ENCODE results near the gene SPSB2. TPM values are rescaled to one million over a fixed set of nuclear protein-coding genes. Genes with fewer than 3 reads are reported as not detected.

The SPSB2 gene
- total and polyA plus RNA-seq, 2 donors = 10.7 to 14.9 TPM

DNA sequence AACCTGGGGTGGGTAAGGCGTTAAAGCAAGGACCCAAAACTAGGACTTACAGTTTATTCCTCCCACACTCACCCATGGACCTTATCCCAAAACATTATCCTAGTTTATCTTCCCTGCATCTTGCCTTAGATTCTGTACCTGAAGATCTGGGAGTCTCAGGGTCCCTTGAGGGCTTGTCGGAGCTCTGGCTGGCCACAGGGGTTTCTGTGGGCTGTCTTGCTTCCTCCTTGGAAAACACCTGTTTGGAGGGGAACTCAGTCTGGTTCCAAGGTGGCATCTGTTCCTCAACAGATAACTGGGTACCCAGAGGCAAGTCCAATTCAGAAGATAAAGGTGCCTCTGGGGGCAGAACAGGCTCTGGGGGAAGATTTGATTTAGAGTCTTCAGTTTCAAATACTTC is 23.7 kb downstream of the SPSB2 start:
- 68% methylated on average over 2 of the region's 2 CpGs for WGBS
- Histone ChIP-seq H3K27ac (ENCODE audit: low read depth in 1 of 2, low read length in 1 of 2) (no peak overlapping the region), H3K4me3 (ENCODE audit: low read length in 2 of 2) (no peak overlapping the region), H3K4me1 (ENCODE audit: control insufficient read depth in 2 of 2, insufficient read depth in 2 of 2, low read length in 2 of 2) (peaks cover 19 to 39% of the 10 kb centered on the region in 2 donors), H3K27me3 (ENCODE audit: control insufficient read depth in 2 of 2, insufficient read depth in 1 of 2, low read length in 1 of 2) (no peaks in the 10 kb centered on the region), H3K36me3 (ENCODE audit: control insufficient read depth in 2 of 2, insufficient read depth in 2 of 2, low read length in 1 of 2) (peaks cover 34 to 50% of the 10 kb centered on the region in 2 donors), H3K9me3 (ENCODE audit: control insufficient read depth in 2 of 2, insufficient read depth in 1 of 2, low read length in 1 of 2) (peaks cover 0 to 1% of the 10 kb centered on the region in 2 donors)
- no peak for DNase-seq (ENCODE audit: low read depth in 6 of 9, low spot score in 9 of 9)

DNA sequence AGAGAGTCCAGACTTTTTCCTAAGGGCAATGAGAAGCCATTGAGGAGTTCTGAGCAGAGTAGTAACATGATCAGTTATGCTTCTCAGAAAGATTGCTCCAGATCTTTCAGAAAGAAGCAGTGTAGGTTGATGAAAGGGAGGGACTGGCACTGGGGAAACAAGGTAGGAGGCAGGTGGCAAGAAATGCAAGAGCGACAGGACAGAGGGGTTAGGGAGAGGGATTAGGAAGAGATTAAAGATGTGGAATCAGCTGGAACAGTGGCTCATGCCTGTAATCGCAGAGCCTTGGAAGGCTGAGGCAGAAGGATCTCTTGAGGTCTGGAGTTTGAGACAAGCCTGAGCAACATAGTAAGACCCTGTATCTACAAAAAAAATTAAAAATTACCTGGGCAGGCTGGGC is 25.4 kb downstream of the SPSB2 start:
- DNase-seq (ENCODE audit: low read depth in 6 of 9, low spot score in 9 of 9) = no peak
- over 99% methylated on average over 2 of the region's 2 CpGs for WGBS
- H3K9me3 ChIP-seq (ENCODE audit: control insufficient read depth in 2 of 2, insufficient read depth in 1 of 2, low read length in 1 of 2) = peaks cover 0 to 1% of the 10 kb centered on the region in 2 donors
- H3K4me1 ChIP-seq (ENCODE audit: control insufficient read depth in 2 of 2, insufficient read depth in 2 of 2, low read length in 2 of 2) = peaks cover 12 to 26% of the 10 kb centered on the region in 2 donors
- H3K27ac ChIP-seq (ENCODE audit: low read depth in 1 of 2, low read length in 1 of 2) = no peak overlapping the region
- H3K36me3 ChIP-seq (ENCODE audit: control insufficient read depth in 2 of 2, insufficient read depth in 2 of 2, low read length in 1 of 2) = peaks cover 30 to 44% of the 10 kb centered on the region in 2 donors
- H3K4me3 ChIP-seq (ENCODE audit: low read length in 2 of 2) = no peak overlapping the region
- no peaks in the 10 kb centered on the region for H3K27me3 ChIP-seq (ENCODE audit: control insufficient read depth in 2 of 2, insufficient read depth in 1 of 2, low read length in 1 of 2)

DNA sequence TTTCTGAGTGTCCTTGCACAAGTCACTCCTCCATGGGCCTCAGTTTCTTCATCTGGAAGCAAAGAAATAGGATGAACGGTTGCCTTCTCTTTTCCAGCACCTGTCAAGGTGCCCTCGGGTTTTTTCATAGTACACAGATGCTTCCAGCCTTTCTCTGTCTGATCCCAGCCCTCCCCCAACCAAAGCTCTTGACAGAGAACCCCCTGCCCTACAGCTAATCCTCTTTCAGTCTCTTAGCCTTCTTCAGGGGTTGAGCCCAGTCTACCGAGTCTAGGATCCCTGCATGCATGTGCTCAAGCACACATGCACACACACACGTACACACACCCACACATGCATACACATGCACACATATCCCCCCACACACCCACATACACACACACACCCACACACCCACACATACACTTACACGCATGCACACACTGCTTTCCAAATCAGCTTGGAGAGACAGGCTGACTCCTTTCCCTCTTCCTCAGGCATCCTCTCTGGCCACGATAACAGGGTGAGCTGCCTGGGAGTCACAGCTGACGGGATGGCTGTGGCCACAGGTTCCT is 26.7 kb downstream of the SPSB2 start:
- no peaks in the 10 kb centered on the region for H3K27me3 ChIP-seq (ENCODE audit: control insufficient read depth in 2 of 2, insufficient read depth in 1 of 2, low read length in 1 of 2)
- no peak overlapping the region for H3K27ac ChIP-seq (ENCODE audit: low read depth in 1 of 2, low read length in 1 of 2)
- H3K9me3 ChIP-seq (ENCODE audit: control insufficient read depth in 2 of 2, insufficient read depth in 1 of 2, low read length in 1 of 2) = no peaks in the 10 kb centered on the region
- no peak for DNase-seq (ENCODE audit: low read depth in 6 of 9, low spot score in 9 of 9)
- H3K36me3 ChIP-seq (ENCODE audit: control insufficient read depth in 2 of 2, insufficient read depth in 2 of 2, low read length in 1 of 2) = peaks cover 30 to 44% of the 10 kb centered on the region in 2 donors
- 97% methylated on average over 7 of the region's 7 CpGs for WGBS
- H3K4me3 ChIP-seq (ENCODE audit: low read length in 2 of 2) = no peak overlapping the region
- H3K4me1 ChIP-seq (ENCODE audit: control insufficient read depth in 2 of 2, insufficient read depth in 2 of 2, low read length in 2 of 2) = peaks cover 12 to 24% of the 10 kb centered on the region in 2 donors

DNA sequence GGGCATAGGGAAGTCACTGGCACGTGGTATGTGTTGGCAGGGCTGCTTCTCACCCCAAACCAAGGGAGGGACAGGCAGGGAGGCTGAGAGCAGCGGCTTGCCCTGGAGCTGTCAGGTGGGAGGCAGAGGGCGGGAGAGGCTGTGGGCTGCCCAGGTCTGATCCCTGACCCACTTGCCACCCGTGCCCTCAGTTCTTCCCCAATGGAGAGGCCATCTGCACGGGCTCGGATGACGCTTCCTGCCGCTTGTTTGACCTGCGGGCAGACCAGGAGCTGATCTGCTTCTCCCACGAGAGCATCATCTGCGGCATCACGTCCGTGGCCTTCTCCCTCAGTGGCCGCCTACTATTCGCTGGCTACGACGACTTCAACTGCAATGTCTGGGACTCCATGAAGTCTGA is 27.7 kb downstream of the SPSB2 start:
- no peak overlapping the region for H3K27ac ChIP-seq (ENCODE audit: low read depth in 1 of 2, low read length in 1 of 2)
- 94% methylated on average over 17 of the region's 17 CpGs for WGBS
- peaks cover 30 to 44% of the 10 kb centered on the region in 2 donors for H3K36me3 ChIP-seq (ENCODE audit: control insufficient read depth in 2 of 2, insufficient read depth in 2 of 2, low read length in 1 of 2)
- peaks cover 5 to 17% of the 10 kb centered on the region in 2 donors for H3K4me1 ChIP-seq (ENCODE audit: control insufficient read depth in 2 of 2, insufficient read depth in 2 of 2, low read length in 2 of 2)
- peaks cover 0 to 2% of the 10 kb centered on the region in 2 donors for H3K27me3 ChIP-seq (ENCODE audit: control insufficient read depth in 2 of 2, insufficient read depth in 1 of 2, low read length in 1 of 2)
- no peaks in the 10 kb centered on the region for H3K9me3 ChIP-seq (ENCODE audit: control insufficient read depth in 2 of 2, insufficient read depth in 1 of 2, low read length in 1 of 2)
- no peak overlapping the region for H3K4me3 ChIP-seq (ENCODE audit: low read length in 2 of 2)
- no peak for DNase-seq (ENCODE audit: low read depth in 6 of 9, low spot score in 9 of 9)

DNA sequence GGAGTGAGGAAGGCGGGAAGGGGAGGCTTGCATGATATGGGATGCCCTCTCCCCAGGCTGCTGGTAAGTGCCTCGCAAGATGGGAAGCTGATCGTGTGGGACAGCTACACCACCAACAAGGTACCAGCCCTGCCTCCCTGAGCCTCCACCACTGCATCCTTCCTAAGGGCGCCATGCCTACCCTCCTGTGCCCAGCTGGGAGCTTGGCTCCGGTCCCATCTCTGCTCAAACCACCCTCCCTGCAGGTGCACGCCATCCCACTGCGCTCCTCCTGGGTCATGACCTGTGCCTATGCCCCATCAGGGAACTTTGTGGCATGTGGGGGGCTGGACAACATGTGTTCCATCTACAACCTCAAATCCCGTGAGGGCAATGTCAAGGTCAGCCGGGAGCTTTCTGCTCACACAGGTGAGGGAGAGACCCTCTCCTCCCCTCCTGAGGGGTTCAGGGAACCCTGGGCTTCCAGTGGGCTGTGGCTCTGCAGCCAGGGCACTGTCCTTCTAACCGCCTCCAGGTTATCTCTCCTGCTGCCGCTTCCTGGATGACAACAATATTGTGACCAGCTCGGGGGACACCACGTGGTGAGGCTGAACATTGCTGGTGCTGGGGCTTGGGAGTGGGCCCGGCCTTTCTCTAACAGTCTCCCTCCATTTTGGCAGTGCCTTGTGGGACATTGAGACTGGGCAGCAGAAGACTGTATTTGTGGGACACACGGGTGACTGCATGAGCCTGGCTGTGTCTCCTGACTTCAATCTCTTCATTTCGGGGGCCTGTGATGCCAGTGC is 29.8 kb downstream of the SPSB2 start:
- Histone ChIP-seq H3K27me3 (ENCODE audit: control insufficient read depth in 2 of 2, insufficient read depth in 1 of 2, low read length in 1 of 2) (peaks cover 0 to 7% of the 10 kb centered on the region in 2 donors), H3K9me3 (ENCODE audit: control insufficient read depth in 2 of 2, insufficient read depth in 1 of 2, low read length in 1 of 2) (no peaks in the 10 kb centered on the region), H3K4me3 (ENCODE audit: low read length in 2 of 2) (no peak overlapping the region), H3K27ac (ENCODE audit: low read depth in 1 of 2, low read length in 1 of 2) (no peak overlapping the region), H3K4me1 (ENCODE audit: control insufficient read depth in 2 of 2, insufficient read depth in 2 of 2, low read length in 2 of 2) (no peaks in the 10 kb centered on the region), H3K36me3 (ENCODE audit: control insufficient read depth in 2 of 2, insufficient read depth in 2 of 2, low read length in 1 of 2) (peaks cover 26 to 28% of the 10 kb centered on the region in 2 donors)
- no peak for DNase-seq (ENCODE audit: low read depth in 6 of 9, low spot score in 9 of 9)
- WGBS = 90% methylated on average over 16 of the region's 16 CpGs

DNA sequence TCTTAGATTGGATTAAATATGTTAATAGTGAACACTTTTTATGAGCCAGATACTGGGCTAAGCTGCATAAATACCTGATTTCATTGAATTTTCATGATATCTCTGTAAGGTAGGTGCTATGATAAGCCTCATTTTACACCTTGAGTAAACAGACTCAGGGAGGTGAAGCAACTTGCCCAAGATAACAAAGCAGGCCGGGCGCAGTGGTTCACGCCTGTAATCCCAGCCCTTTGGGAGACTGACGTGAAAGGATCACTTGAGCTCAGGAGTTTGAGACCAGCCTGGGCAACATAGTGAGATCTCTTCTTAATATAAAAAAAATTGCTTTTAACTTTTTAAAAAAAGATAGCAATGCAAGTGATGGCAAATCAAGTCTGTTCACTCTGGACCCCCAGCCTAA is 31.0 kb downstream of the SPSB2 start:
- 96% methylated on average over 4 of the region's 4 CpGs for WGBS
- DNase-seq (ENCODE audit: low read depth in 6 of 9, low spot score in 9 of 9) = no peak

DNA sequence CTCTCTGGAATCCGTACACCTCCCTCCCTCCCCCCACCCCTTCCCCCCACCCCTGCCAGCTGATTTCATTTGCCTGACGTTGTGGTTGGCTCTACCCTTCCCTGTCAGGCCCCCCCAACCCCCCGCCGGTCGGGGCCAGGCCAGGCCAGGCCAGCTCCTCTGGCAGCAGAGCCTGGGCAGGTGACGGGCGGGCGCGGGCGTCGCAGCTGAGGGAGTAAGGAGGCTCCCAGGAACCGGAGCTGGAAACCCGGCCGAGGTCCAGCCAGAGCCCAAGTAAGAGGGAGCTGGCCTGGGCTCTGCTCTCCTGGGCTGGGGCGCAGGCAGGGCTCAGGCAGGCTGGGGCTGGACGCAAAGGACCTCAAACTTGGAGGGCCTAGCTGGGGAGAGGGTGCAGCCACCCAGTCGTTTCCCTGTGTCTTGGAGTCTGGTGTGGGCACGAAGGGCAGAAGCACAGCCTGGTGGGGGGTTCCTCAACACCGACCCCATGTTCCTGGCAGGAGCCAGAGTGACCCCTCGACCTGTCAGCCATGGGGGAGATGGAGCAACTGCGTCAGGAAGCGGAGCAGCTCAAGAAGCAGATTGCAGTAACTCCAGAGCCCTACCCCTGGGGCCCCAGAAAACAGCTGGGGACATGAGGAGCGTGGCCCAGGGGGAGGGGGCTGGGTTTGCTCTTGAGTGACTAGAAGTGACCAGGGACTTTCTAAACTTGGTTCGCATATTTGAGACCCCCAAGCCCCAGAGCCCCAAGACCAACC is 32.2 kb downstream of the SPSB2 start, which contains the start of gene GNB3:
GNB3 (plus strand) TSS at position 165 of the 755 bp plus-strand sequence; CDS start at position 528, 363 bp downstream.
- Histone ChIP-seq H3K27me3 (ENCODE audit: control insufficient read depth in 2 of 2, insufficient read depth in 1 of 2, low read length in 1 of 2) (peaks cover 0 to 13% of the 10 kb centered on the region in 2 donors), H3K9me3 (ENCODE audit: control insufficient read depth in 2 of 2, insufficient read depth in 1 of 2, low read length in 1 of 2) (no peaks in the 10 kb centered on the region), H3K4me1 (ENCODE audit: control insufficient read depth in 2 of 2, insufficient read depth in 2 of 2, low read length in 2 of 2) (no peaks in the 10 kb centered on the region), H3K36me3 (ENCODE audit: control insufficient read depth in 2 of 2, insufficient read depth in 2 of 2, low read length in 1 of 2) (peaks cover 6 to 10% of the 10 kb centered on the region in 2 donors), H3K4me3 (ENCODE audit: low read length in 2 of 2) (no peak within 1 kb of the TSS), H3K27ac (ENCODE audit: low read depth in 1 of 2, low read length in 1 of 2) (no peak within 1 kb of the TSS)
- 89% methylated on average over 24 of the region's 24 CpGs for WGBS
- no peak for DNase-seq (ENCODE audit: low read depth in 6 of 9, low spot score in 9 of 9)

More for the DNA sequence above, 31.0 kb downstream of the SPSB2 start:
- Histone ChIP-seq H3K4me1 (ENCODE audit: control insufficient read depth in 2 of 2, insufficient read depth in 2 of 2, low read length in 2 of 2) (no peaks in the 10 kb centered on the region), H3K27me3 (ENCODE audit: control insufficient read depth in 2 of 2, insufficient read depth in 1 of 2, low read length in 1 of 2) (peaks cover 0 to 13% of the 10 kb centered on the region in 2 donors), H3K9me3 (ENCODE audit: control insufficient read depth in 2 of 2, insufficient read depth in 1 of 2, low read length in 1 of 2) (no peaks in the 10 kb centered on the region), H3K36me3 (ENCODE audit: control insufficient read depth in 2 of 2, insufficient read depth in 2 of 2, low read length in 1 of 2) (peaks cover 17 to 19% of the 10 kb centered on the region in 2 donors), H3K27ac (ENCODE audit: low read depth in 1 of 2, low read length in 1 of 2) (no peak overlapping the region), H3K4me3 (ENCODE audit: low read length in 2 of 2) (no peak overlapping the region)

DNA sequence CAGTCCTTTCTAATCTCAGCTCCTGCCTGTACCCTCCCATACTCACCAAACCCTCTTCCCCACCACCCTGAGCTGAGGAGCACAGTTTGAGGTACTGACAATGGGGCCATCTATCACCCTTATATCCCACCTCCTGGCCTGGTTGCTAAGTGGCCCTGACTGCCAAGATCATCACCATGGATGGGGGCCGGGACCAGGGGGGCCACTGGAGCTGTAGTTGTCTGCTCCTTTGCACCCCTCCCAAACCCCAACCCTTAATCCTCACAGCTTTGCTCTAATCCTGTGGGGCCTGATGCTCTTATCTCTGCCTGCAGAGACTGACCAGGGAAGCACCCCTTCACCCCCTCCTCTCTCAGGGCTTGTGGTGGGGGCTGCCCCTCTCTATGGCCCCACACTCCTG is 32.8 kb downstream of the SPSB2 start:
- no peak for DNase-seq (ENCODE audit: low read depth in 6 of 9, low spot score in 9 of 9)
- Histone ChIP-seq H3K4me3 (ENCODE audit: low read length in 2 of 2) (no peak overlapping the region), H3K9me3 (ENCODE audit: control insufficient read depth in 2 of 2, insufficient read depth in 1 of 2, low read length in 1 of 2) (no peaks in the 10 kb centered on the region), H3K27ac (ENCODE audit: low read depth in 1 of 2, low read length in 1 of 2) (no peak overlapping the region), H3K4me1 (ENCODE audit: control insufficient read depth in 2 of 2, insufficient read depth in 2 of 2, low read length in 2 of 2) (peaks cover 0 to 4% of the 10 kb centered on the region in 2 donors), H3K27me3 (ENCODE audit: control insufficient read depth in 2 of 2, insufficient read depth in 1 of 2, low read length in 1 of 2) (peaks cover 0 to 13% of the 10 kb centered on the region in 2 donors), H3K36me3 (ENCODE audit: control insufficient read depth in 2 of 2, insufficient read depth in 2 of 2, low read length in 1 of 2) (peaks cover 4% of the 10 kb centered on the region in 2 donors)
- whole genome bisulfite sequencing = 96% methylated on average over 1 of the region's 1 CpG
